Stimulated activated CD4-positive, alpha-beta T cell treated with anti-CD3 and anti-CD28 coated beads, Interleukin-15, amount 100 ng/mL, for 48 hours (primary cell): ENCODE measurements around the gene C5orf58.

Source experiments
- DNase-seq, 2 donors: peaks; one replicate each; pipeline ENCODE4 v3.0.0-alpha.2; 2020; ENCODE audit warnings: low read depth in 2 of 2

C5orf58 gene

GRCh38 chr5:170280011-170280493 is 47.3 kb downstream of the C5orf58 start:
- no peak for DNase-seq

DNA sequence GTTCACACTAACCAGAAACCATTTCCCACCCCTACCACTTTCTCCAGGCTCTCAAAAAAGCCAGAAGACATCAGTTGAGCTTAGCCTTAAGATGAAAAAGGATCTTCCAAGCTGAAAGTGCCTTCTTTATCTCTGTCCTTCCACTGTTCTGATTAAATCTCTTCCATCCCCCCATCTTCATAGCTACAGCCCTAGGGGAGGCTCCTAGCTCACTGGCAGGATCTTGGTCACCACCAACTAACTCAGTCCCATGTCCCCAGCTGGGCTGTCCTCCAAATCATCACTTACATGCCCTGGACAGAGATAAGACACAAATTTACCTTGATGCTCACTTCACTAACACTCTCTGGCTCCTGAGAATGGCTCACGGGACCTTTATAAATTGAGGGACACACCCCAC is 50.5 kb downstream of the C5orf58 start:
- DNase-seq: no peak

DNA sequence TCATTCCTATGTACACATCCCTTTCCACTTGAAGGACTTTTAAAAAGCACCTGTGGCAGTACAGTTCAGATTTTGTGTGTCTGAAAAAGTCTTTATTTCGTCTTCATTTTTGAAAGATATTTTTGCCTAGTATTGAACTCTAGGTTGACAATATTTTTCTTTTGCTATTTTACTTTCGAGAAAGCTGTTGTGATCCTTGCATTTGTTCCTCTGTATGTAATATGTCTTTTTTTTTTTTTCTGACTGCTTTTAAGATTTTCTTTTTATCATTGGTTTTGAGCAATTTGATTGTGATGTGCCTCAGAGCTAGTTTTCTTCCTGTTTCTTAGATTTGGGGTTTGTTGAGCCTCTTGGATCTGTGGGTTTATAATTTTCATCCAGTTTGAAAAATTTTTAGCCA is 51.4 kb downstream of the C5orf58 start:
- no peak for DNase-seq

DNA sequence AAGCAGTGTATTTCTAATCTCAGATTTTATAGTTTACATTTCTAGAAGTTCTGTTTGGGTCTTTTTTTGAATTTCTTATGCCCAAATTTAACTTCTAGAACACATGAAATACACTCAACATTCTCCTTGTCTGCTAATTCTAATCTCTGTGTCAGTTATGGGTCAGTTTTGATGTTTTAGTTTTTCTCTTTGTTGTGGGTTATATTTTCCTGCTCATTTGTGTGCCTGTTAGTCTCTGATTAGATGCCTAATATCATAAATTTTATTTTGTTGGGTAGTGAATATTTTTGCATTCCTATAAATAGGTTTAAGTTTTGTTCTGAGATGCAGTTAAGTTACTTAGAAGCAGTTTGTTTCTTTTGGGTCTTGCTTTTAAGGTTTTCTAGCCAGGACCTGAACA is 52.4 kb downstream of the C5orf58 start:
- DNase-seq: no peak

DNA sequence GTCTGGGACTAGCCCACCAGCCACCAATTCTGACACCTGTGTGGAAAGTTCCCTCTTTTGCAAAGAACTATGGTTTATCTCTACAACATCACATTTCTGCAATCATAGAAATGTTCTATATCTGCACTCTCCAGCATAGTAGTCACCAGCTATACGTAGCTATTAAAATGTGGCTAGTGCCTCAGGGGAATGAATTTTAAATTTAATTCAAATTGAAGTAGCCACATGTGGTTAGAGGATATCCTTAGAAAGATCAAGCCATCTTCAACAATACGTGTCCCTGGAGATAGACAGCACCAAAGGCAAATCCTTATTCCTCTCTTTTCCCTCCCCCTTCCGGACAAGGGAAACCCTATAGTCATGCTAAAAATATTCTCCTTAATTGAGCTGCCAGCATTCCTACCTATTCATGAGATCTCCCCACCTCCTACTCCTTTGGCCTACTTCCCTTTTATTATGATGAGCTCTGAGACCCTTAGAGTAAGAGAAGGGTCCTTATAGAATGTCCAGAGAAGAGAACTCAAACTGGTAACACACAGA is 53.7 kb downstream of the C5orf58 start:
- no peak for DNase-seq

DNA sequence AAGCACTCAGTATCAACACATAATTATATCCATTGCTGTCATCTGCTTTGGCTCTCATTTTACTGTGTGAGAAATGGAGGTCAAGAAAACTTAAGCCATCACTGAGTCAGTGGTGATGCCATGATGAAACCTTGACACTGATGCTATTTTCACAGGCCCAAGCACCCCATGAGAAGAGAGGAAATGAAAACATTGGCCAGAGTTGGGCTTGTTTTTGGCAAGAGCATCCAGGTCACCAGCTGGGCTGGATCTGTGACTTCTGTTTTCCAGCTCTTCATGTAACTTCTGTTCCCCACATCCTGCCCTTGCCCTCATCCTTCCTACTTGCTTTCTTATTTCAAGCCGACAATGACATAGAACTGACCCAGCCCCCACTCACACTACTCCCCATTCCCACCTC is 54.7 kb downstream of the C5orf58 start:
- DNase-seq: no peak

- DNase-seq: no peak
Measured at GRCh38 chr5:170288151-170288550, 55.4 kb downstream of the C5orf58 start.

GRCh38 chr5:170288551-170288950 is 55.8 kb downstream of the C5orf58 start:
- DNase-seq: no peak

- no peak for DNase-seq
Measured at GRCh38 chr5:170289121-170289520, 56.3 kb downstream of the C5orf58 start.

DNA sequence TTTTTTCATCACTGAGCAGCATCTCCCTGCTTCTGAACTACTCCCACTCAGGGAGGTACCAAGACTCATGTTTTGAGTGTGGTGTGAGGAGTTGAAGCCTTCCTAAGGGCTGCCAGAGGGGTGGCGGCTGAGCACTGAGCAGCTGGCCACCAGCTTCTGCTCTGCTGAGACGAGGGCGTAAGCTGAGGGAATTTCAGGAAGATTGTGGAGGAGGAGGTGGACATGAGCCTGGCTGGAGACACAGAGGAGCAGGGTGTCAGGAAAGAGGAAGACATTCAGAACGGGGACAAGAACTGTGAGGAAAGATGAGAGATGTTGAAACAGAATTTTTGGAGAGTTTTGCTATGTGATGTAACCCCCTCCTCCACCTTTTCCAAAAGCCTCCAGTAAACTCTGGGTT is 57.0 kb downstream of the C5orf58 start:
- DNase-seq: no peak

DNA sequence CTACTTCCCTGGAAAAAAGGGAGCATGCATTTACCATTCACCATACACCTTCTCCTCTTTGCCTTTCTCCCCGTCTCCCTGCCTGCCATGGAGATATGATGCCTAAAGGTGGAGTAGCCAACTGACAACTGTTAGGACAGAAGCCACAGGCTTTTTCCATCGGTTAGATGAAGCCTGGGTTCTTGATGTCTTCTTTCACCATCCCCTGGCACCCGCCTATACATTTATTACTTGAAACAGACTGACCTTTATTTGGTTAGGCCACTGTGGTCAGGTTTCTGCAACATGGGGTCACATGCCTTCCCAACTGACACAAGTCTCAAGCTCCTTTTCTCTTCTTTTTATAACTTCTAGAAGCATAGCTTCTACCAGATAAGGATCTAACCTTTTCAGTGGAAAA is 57.7 kb downstream of the C5orf58 start:
- DNase-seq: no peak

DNA sequence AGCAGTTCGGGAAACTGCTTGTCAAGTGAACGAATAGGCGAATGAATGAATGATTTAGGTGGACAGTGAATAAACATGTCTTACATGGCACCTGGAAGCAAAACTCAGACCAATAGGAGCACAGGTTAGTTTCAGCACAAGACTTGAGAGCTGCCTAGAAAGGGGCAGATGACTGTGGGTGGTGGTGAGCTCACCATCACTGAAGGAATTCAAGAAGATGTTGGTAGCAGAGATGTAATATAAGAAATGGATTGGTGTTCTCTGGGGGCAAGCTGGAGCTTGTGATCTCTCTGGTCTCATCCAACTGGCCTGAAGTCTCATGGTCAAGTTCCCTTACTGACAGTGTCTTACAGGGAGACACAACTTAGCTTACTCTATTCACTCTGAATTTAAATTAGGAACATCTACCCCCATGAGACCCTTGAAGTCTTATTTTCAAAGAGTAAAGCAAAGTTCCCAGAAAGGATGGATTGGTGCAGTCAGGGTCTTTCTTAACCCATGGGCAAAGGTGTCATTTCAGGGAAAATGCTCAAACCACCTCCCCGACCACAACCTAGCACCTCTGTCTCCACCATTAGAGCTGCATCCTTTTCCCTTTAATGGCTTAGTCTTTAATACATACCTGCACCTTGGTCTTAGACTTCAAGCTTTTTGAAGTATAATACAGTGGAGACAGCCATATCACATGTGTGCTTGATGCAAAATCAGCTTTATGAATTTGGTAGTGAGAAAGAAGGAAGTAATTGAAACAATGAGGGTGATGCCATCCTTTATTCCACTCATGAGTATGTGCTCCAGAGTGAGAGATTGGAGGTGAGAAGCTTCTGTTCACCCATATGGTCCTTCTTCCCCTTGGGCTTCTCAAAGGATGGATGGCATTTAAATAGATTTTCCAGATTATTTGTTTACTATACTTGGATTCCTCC is 59.7 kb downstream of the C5orf58 start:
- no peak for DNase-seq

DNA sequence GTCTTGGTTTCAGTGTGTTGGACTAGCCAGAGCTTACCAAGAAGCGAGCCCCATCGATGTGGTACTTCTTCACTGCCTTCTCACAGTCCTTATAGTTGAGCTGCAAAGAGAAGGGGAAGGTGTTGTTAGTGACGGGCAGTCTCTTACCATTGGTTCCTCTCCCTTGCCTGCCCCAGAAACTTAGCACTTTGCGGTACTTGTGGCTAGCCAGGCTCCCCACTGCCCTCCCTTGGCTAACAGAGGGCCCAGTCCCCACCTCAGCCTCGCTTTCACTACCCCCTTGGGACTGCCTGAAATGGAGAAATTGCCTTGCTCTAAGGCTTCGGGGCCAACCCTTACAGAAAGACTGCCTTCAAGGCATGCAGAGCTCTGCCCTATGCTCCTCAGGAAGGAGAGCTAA is 60.5 kb downstream of the C5orf58 start:
- no peak for DNase-seq

GRCh38 chr5:170294057-170294456 is 61.3 kb downstream of the C5orf58 start:
- no peak for DNase-seq

- no peak for DNase-seq
Measured at GRCh38 chr5:170294556-170294955, 61.8 kb downstream of the C5orf58 start.
